ENCODE data around the gene KMO. TPM values are rescaled to one million over a fixed set of nuclear protein-coding genes. Genes with fewer than 3 reads are reported as not detected.

The KMO gene
- total and polyA plus RNA-seq, 2 experiments from 2014 or later: 0.05 TPM; not detected in 1

DNA sequence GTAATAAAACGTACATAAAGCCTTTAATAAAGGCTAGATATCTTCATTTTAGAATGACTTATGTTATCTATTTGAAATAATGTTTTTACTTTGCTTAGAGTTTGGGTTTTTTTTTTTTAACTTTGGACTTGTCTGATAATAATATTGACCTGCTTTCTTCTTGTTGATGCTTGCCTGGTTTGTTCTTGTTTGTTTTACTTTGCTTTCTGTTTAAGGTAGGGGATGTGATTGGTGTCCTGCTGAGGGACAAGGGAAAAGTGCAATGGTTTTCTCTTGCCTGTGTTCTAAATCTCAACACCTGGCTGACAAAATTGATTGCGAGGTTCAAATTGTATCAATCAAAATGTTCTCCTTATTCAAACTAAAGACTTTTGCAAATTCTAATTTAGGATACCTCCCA is 10.5 kb upstream of the KMO start:
- TF ChIP-seq POLR2AphosphoS5 (IDR thresholded peaks at IDR 0.05; ENCODE audit: low read depth) (no peak), EZH2phosphoT487 (IDR thresholded peaks at IDR 0.05; ENCODE audit: unreplicated experiment) (no peak), EZH2 (IDR thresholded peaks at IDR 0.05; ENCODE audit: low read depth, unreplicated experiment) (no peak), CREB1 (CRISPR knock-in tag; IDR thresholded peaks at IDR 0.05; ENCODE audit: low read depth) (no peak), NANOG (IDR thresholded peaks at IDR 0.05; ENCODE audit: borderline replicate concordance) (no peak), REST (IDR thresholded peaks at IDR 0.05; ENCODE audit: unreplicated experiment) (no peak), ZNF114 (CRISPR knock-in tag; IDR thresholded peaks at IDR 0.05) (no peak), ZNF331 (CRISPR knock-in tag; IDR thresholded peaks at IDR 0.05; ENCODE audit: low read depth) (no peak)
- TF ChIP-seq, protein P1, sequence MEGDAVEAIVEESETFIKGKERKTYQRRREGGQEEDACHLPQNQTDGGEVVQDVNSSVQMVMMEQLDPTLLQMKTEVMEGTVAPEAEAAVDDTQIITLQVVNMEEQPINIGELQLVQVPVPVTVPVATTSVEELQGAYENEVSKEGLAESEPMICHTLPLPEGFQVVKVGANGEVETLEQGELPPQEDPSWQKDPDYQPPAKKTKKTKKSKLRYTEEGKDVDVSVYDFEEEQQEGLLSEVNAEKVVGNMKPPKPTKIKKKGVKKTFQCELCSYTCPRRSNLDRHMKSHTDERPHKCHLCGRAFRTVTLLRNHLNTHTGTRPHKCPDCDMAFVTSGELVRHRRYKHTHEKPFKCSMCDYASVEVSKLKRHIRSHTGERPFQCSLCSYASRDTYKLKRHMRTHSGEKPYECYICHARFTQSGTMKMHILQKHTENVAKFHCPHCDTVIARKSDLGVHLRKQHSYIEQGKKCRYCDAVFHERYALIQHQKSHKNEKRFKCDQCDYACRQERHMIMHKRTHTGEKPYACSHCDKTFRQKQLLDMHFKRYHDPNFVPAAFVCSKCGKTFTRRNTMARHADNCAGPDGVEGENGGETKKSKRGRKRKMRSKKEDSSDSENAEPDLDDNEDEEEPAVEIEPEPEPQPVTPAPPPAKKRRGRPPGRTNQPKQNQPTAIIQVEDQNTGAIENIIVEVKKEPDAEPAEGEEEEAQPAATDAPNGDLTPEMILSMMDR (conservative IDR thresholded peaks at IDR 0.05; ENCODE audit: low read depth in 2 of 2): no peak
- TF ChIP-seq, protein P2, sequence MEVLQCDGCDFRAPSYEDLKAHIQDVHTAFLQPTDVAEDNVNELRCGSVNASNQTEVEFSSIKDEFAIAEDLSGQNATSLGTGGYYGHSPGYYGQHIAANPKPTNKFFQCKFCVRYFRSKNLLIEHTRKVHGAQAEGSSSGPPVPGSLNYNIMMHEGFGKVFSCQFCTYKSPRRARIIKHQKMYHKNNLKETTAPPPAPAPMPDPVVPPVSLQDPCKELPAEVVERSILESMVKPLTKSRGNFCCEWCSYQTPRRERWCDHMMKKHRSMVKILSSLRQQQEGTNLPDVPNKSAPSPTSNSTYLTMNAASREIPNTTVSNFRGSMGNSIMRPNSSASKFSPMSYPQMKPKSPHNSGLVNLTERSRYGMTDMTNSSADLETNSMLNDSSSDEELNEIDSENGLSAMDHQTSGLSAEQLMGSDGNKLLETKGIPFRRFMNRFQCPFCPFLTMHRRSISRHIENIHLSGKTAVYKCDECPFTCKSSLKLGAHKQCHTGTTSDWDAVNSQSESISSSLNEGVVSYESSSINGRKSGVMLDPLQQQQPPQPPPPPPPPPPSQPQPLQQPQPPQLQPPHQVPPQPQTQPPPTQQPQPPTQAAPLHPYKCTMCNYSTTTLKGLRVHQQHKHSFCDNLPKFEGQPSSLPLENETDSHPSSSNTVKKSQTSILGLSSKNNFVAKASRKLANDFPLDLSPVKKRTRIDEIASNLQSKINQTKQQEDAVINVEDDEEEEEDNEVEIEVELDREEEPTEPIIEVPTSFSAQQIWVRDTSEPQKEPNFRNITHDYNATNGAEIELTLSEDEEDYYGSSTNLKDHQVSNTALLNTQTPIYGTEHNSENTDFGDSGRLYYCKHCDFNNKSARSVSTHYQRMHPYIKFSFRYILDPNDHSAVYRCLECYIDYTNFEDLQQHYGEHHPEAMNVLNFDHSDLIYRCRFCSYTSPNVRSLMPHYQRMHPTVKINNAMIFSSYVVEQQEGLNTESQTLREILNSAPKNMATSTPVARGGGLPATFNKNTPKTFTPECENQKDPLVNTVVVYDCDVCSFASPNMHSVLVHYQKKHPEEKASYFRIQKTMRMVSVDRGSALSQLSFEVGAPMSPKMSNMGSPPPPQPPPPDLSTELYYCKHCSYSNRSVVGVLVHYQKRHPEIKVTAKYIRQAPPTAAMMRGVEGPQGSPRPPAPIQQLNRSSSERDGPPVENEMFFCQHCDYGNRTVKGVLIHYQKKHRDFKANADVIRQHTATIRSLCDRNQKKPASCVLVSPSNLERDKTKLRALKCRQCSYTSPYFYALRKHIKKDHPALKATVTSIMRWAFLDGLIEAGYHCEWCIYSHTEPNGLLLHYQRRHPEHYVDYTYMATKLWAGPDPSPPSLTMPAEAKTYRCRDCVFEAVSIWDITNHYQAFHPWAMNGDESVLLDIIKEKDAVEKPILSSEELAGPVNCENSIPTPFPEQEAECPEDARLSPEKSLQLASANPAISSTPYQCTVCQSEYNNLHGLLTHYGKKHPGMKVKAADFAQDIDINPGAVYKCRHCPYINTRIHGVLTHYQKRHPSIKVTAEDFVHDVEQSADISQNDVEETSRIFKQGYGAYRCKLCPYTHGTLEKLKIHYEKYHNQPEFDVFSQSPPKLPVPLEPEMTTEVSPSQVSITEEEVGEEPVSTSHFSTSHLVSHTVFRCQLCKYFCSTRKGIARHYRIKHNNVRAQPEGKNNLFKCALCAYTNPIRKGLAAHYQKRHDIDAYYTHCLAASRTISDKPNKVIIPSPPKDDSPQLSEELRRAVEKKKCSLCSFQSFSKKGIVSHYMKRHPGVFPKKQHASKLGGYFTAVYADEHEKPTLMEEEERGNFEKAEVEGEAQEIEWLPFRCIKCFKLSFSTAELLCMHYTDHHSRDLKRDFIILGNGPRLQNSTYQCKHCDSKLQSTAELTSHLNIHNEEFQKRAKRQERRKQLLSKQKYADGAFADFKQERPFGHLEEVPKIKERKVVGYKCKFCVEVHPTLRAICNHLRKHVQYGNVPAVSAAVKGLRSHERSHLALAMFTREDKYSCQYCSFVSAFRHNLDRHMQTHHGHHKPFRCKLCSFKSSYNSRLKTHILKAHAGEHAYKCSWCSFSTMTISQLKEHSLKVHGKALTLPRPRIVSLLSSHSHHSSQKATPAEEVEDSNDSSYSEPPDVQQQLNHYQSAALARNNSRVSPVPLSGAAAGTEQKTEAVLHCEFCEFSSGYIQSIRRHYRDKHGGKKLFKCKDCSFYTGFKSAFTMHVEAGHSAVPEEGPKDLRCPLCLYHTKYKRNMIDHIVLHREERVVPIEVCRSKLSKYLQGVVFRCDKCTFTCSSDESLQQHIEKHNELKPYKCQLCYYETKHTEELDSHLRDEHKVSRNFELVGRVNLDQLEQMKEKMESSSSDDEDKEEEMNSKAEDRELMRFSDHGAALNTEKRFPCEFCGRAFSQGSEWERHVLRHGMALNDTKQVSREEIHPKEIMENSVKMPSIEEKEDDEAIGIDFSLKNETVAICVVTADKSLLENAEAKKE (CRISPR knock-in tag; IDR thresholded peaks at IDR 0.05): no peak
- Histone ChIP-seq H2AFZ (no peak overlapping the region), H3K9me2 (ENCODE audit: insufficient read depth) (no peaks in the 10 kb centered on the region), H3K27me3 (ENCODE audit: insufficient read depth) (no peaks in the 10 kb centered on the region), H3K36me3 (ENCODE audit: insufficient read depth) (no peaks in the 10 kb centered on the region), H3K4me1 (ENCODE audit: insufficient read depth) (peaks cover 6% of the 10 kb centered on the region), H3K4me3 (no peak overlapping the region), H3K4me2 (no peak overlapping the region), H3K79me2 (replicated peaks; ENCODE audit: insufficient read depth) (peaks cover 22% of the 10 kb centered on the region), H3K27ac (ENCODE audit: low read depth) (no peak overlapping the region), H4K20me1 (replicated peaks; ENCODE audit: insufficient read depth) (0 out of 2 replicates have a peak, but pooled peaks cover 5% of the 10 kb centered on the region), H3F3A (replicated peaks; ENCODE audit: low read depth) (no peaks in the 10 kb centered on the region)
- Mint-ChIP-seq H3K4me1 (peaks cover 6% of the 10 kb centered on the region; the same call in 2 of the 3 replicates), H3K9me3 (no peaks in the 10 kb centered on the region), H3K36me3 (ENCODE audit: low read depth) (no peaks in the 10 kb centered on the region), H3K27ac (no peak overlapping the region), H3K27me3 (ENCODE audit: insufficient read depth, low read depth, poor library complexity) (no peaks in the 10 kb centered on the region), H3K4me3 (no peak overlapping the region)
- DNase-seq (ENCODE audit: low spot score): no peak
- ATAC-seq: no peak

Data from GM23338 (cell line).